Skeletal muscle tissue (tissue), 4 donors: ENCODE results near the gene MBD5. TPM values are rescaled to one million over a fixed set of nuclear protein-coding genes. Genes with fewer than 3 reads are reported as not detected.

Experiments
- H3K27ac ChIP-seq: one replicate; pipeline ENCODE4 v1.7.0; 2013; ENCODE audit warnings: mild to moderate bottlenecking, low read depth, low read length, inconsistent platforms
- H3K27me3 ChIP-seq, 3 donors: one replicate each; pipeline ENCODE4 v1.7.0; 2013; ENCODE audit warnings: low read length in 3 of 3; ENCODE audit not compliant: control insufficient read depth in 3 of 3, insufficient read depth in 3 of 3
- H3K36me3 ChIP-seq, 3 donors: one replicate each; pipeline ENCODE4 v1.7.0; 2013; ENCODE audit warnings: low read length in 3 of 3; ENCODE audit not compliant: control insufficient read depth in 3 of 3, insufficient read depth in 3 of 3
- H3K4me1 ChIP-seq, 3 donors: one replicate each; pipeline ENCODE4 v1.7.0; 2013; ENCODE audit warnings: low read length in 3 of 3, mild to moderate bottlenecking in 3 of 3; ENCODE audit not compliant: control insufficient read depth in 3 of 3, insufficient read depth in 3 of 3
- H3K4me3 ChIP-seq, 3 donors: one replicate each; pipeline ENCODE4 v1.7.0; 2013; ENCODE audit warnings: low read length in 3 of 3
- H3K9ac ChIP-seq, 3 donors: one replicate each; pipeline ENCODE4 v1.7.0; 2013; ENCODE audit warnings: low read length in 3 of 3, mild to moderate bottlenecking in 3 of 3, moderate library complexity in 2 of 3, low read depth in 1 of 3
- H3K9me3 ChIP-seq, 3 donors: one replicate each; pipeline ENCODE4 v1.7.0; 2013; ENCODE audit warnings: low read length in 3 of 3; ENCODE audit not compliant: control insufficient read depth in 3 of 3
- total RNA-seq: library from RNA; depleted of rRNA; stranded (reverse); fragments of >200 nt; gene quantifications from one replicate; pipeline ENCODE4 v1.2.3, GENCODE V29; 2014
- donor health status: Osteomylitis.

The MBD5 gene
- total RNA-seq, 1 donor from 2014 or later = 30.8 TPM

GRCh38 chr2:148526509-148527346, 505.8 kb downstream of the MBD5 start:
- H3K27ac ChIP-seq = no peak overlapping the region
- no peak overlapping the region for H3K4me3 ChIP-seq
- H3K4me1 ChIP-seq = no peaks in the 10 kb centered on the region
- no peaks in the 10 kb centered on the region for H3K9me3 ChIP-seq
- no peaks in the 10 kb centered on the region for H3K36me3 ChIP-seq
- no peak overlapping the region for H3K9ac ChIP-seq
- H3K27me3 ChIP-seq = peaks cover 0 to 8% (median 7%) of the 10 kb centered on the region in 3 donors

GRCh38 chr2:148527488-148528340, 506.8 kb downstream of the MBD5 start:
- peaks cover 0 to 12% (median 7%) of the 10 kb centered on the region in 3 donors for H3K27me3 ChIP-seq
- H3K4me1 ChIP-seq = no peaks in the 10 kb centered on the region
- H3K9ac ChIP-seq = no peak overlapping the region
- no peaks in the 10 kb centered on the region for H3K9me3 ChIP-seq
- H3K4me3 ChIP-seq = no peak overlapping the region
- no peaks in the 10 kb centered on the region for H3K36me3 ChIP-seq
- H3K27ac ChIP-seq = no peak overlapping the region

GRCh38 chr2:148528356-148529064, 507.6 kb downstream of the MBD5 start:
- no peak overlapping the region for H3K4me3 ChIP-seq
- H3K4me1 ChIP-seq = no peaks in the 10 kb centered on the region
- no peaks in the 10 kb centered on the region for H3K9me3 ChIP-seq
- H3K27ac ChIP-seq = no peak overlapping the region
- H3K36me3 ChIP-seq = no peaks in the 10 kb centered on the region
- no peak overlapping the region for H3K9ac ChIP-seq
- H3K27me3 ChIP-seq = peaks cover 0 to 12% (median 7%) of the 10 kb centered on the region in 3 donors

- H3K36me3 ChIP-seq = no peaks in the 10 kb centered on the region
- H3K9me3 ChIP-seq = no peaks in the 10 kb centered on the region
- no peak overlapping the region for H3K9ac ChIP-seq
- no peak overlapping the region for H3K27ac ChIP-seq
- H3K4me1 ChIP-seq = no peaks in the 10 kb centered on the region
- H3K27me3 ChIP-seq = peaks cover 0 to 12% (median 7%) of the 10 kb centered on the region in 3 donors
- H3K4me3 ChIP-seq = no peak overlapping the region
Measured at GRCh38 chr2:148529745-148530144, 508.9 kb downstream of the MBD5 start.

- peaks cover 0 to 12% (median 7%) of the 10 kb centered on the region in 3 donors for H3K27me3 ChIP-seq
- no peak overlapping the region for H3K9ac ChIP-seq
- H3K36me3 ChIP-seq = no peaks in the 10 kb centered on the region
- H3K4me1 ChIP-seq = no peaks in the 10 kb centered on the region
- no peak overlapping the region for H3K27ac ChIP-seq
- no peak overlapping the region for H3K4me3 ChIP-seq
- no peaks in the 10 kb centered on the region for H3K9me3 ChIP-seq
Measured at GRCh38 chr2:148530350-148530749, 509.5 kb downstream of the MBD5 start.

GRCh38 chr2:148531235-148531634, 510.3 kb downstream of the MBD5 start:
- no peak overlapping the region for H3K9ac ChIP-seq
- H3K4me3 ChIP-seq = no peak overlapping the region
- peaks cover 0 to 12% (median 7%) of the 10 kb centered on the region in 3 donors for H3K27me3 ChIP-seq
- H3K27ac ChIP-seq = no peak overlapping the region
- no peaks in the 10 kb centered on the region for H3K9me3 ChIP-seq
- no peaks in the 10 kb centered on the region for H3K36me3 ChIP-seq
- H3K4me1 ChIP-seq = no peaks in the 10 kb centered on the region

GRCh38 chr2:148531669-148532428, 511.0 kb downstream of the MBD5 start:
- Histone ChIP-seq H3K27ac (no peak overlapping the region), H3K9me3 (no peaks in the 10 kb centered on the region)

GRCh38 chr2:148533004-148533403, 512.1 kb downstream of the MBD5 start:
- Histone ChIP-seq H3K9ac (no peak overlapping the region), H3K4me3 (no peak overlapping the region), H3K27ac (no peak overlapping the region), H3K27me3 (peaks cover 0 to 12% (median 7%) of the 10 kb centered on the region in 3 donors), H3K9me3 (no peaks in the 10 kb centered on the region), H3K4me1 (no peaks in the 10 kb centered on the region), H3K36me3 (no peaks in the 10 kb centered on the region)

More at GRCh38 chr2:148531669-148532428, 511.0 kb downstream of the MBD5 start:
- Histone ChIP-seq H3K4me1 (no peaks in the 10 kb centered on the region), H3K4me3 (no peak overlapping the region), H3K27me3 (peaks cover 0 to 12% (median 7%) of the 10 kb centered on the region in 3 donors), H3K36me3 (no peaks in the 10 kb centered on the region), H3K9ac (no peak overlapping the region)

GRCh38 chr2:148533685-148534084, 512.8 kb downstream of the MBD5 start:
- Histone ChIP-seq H3K27me3 (peaks cover 0 to 12% (median 7%) of the 10 kb centered on the region in 3 donors), H3K4me1 (no peaks in the 10 kb centered on the region), H3K27ac (no peak overlapping the region), H3K9me3 (no peaks in the 10 kb centered on the region), H3K9ac (no peak overlapping the region), H3K4me3 (no peak overlapping the region), H3K36me3 (no peaks in the 10 kb centered on the region)
